HG03354 (cell line): ENCODE measurements around the gene CELF5.
"Not testable (repeated sequence)": the region's sequence is repeated elsewhere in the genome, so short reads cannot be mapped to it uniquely, and the experiment has no call there.

Experiments
- ATAC-seq: cut with Tn5 transposase; IDR thresholded peaks from one replicate; pipeline ENCODE4 v1.9.1; 2021; ENCODE audit warnings: mild to moderate bottlenecking; ENCODE audit not compliant: unreplicated experiment, poor library complexity, severe bottlenecking

The CELF5 gene

DNA sequence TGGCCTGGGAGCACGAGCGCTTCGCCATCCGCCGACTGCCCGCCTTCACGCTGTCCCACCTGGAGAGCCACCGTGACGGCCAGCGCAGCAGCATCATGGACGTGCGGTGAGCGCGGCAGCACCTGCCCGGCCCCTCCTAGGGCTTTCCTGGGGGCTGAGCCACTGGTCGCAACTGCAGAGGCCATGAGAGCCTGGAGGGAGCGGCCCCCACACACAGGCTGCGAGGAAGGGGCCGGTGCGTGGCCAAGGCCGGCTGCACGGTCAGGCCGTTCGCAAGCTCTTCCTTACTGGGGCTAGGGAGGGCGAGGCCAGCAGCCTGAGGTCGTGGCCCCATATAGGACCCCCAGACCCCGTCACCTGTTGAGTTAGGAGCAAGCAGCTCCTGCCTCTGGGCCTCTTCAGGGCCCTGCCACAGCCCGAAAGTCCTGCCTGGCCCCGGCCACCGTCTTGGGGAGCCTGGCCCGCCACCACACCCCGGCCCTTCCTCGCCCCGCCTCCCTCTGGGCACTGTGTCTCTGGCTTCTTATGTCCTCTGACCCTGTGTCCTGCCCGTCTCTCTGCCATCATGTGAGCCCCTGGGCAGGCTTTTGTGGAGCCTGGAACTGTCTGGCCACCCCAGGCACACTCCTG lies 19.7 kb upstream of the CELF5 start:
- ATAC-seq, result no peak

DNA sequence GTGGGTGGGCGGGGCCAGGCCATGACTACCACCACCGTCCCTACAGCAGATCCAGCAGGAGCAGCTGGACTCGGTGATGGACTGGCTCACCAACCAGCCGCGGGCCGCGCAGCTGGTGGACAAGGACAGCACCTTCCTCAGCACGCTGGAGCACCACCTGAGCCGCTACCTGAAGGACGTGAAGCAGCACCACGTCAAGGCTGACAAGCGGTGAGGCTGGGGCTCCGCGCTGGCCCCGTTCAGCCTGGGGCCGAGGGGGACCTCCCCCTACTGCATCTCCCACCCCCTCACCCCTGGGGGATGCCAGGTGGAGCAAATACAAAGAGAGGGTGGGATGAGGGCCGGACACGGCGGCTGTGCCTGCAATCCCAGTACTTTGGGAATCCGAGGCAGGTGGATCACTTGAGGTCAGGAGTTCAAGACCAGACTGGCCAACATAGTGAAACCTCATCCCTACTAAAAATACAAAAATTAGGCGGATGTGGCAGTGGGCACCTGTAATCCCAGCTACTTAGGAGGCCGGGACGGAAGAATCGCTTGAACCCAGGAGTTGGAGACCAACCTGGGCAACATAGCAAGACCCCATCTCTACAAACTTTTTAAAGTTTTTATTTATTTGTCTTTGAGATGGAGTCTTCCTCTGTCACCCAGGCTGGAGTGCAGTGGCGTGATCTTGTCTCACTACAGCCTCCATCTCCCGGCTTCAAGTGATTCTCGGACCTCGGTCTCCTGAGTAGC lies 18.1 kb upstream of the CELF5 start:
- no peak for ATAC-seq

DNA sequence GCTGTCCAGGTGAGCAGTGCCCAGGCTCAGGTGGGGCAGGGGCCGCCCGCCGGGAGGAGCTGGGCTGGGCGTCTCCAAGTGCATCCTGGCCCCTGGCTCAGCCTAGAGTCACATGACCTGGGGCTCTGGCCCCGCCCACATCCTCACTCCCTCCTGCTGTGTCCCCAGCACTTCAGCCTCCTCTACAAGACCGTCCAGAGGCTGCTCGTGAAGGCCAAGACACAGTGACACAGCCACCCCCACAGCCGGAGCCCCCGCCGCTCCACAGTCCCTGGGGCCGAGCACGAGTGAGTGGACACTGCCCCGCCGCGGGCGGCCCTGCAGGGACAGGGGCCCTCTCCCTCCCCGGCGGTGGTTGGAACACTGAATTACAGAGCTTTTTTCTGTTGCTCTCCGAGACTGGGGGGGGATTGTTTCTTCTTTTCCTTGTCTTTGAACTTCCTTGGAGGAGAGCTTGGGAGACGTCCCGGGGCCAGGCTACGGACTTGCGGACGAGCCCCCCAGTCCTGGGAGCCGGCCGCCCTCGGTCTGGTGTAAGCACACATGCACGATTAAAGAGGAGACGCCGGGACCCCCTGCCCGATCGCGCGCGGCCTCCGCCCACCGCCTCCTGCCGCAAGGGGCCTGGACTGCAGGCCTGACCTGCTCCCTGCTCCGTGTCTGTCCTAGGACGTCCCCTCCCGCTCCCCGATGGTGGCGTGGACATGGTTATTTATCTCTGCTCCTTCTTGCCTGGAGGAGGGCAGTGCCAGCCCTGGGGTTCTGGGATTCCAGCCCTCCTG lies 16.8 kb upstream of the CELF5 start:
- ATAC-seq, result no peak

DNA sequence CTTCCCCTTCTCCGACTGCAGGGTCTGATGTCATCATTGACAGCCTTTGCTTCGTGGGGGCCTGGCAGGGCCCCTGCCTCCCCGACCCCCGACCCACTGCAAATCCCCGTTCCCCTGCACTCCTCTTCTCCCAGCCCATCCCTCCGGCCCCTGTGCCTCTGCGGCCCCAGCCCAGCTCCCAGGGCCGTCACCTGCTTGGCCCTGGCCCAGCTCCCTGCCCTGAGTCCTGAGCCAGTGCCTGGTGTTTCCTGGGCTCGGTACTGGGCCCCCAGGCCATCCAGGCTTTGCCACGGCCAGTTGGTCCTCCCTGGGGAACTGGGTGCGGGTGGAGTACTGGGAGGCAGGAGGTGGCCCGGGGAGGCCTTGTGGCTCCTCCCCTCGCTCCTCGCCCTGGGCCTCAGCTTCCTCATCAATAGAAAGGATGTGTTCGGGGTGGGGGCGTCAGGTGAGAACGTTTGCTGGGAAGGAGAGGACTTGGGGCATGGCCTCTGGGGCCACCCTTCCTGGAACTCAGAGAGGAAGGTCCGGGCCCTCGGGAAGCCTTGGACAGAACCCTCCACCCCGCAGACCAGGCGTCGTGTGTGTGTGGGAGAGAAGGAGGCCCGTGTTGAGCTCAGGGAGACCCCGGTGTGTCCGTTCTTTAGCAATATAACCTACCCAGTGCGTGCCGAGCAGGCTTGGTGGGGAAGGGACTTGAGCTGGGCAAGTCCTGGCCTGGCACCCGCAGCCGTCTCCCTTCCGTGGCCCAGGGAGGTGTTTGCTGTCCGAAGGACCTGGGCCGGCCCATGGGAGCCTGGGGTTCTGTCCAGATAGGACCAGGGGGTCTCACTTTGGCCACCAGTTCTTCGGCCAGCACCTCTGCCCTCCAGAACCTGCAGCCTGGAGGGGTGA lies 15.9 kb upstream of the CELF5 start:
- no peak for ATAC-seq

DNA sequence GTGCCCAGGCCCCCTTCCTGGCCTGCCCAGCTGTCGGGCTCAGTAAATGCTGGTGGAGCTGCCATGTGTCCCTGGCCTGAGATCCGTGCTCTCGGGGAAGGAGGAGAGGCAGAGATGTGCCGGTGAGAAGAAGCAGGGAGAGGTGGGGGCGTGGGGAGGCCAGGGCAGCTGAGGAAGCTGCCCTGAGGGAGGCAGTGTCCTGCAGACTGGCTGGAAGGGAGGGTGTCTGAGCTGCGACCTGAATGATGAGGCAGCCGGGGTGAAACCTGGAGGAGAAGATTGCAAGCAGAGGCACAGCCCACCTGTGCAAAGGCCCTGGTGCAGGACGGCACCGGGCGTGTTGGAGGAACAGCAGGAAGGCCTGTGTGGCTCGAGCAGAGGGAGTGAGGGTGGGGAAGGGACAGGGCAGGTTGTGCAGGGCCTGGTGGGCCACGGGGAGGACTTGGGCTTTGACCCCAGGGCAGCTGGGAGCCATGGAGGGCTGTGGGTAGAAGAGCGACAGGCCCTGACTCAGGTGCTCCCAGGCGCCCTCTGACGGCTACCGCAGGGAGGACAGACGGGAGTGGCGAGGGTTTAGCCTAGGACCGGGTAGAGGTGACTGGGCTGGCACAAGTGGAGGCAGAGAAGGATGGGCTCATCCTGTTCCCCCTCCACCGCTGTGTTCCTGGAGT lies 14.0 kb upstream of the CELF5 start:
- ATAC-seq, result no peak

DNA sequence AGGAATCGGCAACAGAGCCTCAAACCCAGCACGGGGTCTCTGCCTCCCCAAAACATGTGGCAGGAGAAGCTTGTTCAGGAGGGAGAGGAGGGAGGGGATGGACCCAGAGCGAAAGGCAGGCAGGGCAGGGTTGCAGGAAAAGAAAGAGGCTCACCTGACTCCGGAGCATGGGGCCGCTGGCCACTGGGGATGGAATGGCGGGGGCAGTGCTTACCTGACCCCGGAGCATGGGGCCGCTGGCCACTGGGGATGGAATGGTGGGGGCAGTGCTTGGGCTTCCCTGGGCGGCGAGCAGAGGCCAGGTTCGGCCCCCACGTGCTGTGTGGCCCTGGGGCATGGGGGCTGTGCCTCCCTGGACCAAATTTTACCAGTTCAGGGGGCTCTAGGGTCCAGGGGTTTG lies 13.3 kb upstream of the CELF5 start:
- no peak for ATAC-seq

DNA sequence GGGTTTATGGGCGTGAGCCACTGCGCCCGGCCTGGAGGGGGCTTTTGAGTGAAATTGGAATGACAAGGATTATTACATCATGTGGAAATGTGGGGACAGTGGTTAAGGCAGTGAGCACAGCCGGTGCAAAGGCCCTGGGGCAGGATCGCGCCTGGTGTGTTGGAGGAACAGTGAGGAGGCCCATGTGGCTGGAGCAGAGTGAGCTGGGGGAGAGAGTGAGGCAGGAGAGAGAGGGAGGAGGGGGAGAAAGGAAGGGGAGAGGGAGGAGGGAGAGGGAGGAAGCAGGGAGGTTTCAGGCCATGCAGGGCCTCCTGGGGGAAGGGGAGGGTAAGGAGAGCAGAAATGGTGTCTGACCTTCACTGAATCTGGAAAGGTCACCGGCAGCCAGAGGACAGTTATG lies 11.3 kb upstream of the CELF5 start:
- no peak for ATAC-seq

DNA sequence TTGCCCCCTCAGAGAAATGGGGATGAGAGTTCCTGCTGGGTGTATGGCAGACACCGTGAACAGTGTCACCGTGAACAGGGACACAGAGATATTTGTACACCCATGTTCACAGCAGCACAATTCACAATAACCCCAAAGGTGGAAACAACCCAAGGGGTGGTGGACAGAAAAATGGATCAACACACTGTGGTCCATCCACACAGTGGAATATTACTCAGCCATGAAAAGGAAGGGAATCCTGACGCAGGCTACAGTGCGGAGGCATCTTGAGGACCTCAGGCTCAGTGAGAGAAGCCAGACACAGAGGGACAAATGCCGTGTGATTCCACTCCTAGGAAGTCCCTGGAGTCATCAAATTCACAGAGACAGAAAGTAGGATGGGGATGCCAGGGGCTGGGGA lies 7.6 kb upstream of the CELF5 start:
- ATAC-seq, result no peak

DNA sequence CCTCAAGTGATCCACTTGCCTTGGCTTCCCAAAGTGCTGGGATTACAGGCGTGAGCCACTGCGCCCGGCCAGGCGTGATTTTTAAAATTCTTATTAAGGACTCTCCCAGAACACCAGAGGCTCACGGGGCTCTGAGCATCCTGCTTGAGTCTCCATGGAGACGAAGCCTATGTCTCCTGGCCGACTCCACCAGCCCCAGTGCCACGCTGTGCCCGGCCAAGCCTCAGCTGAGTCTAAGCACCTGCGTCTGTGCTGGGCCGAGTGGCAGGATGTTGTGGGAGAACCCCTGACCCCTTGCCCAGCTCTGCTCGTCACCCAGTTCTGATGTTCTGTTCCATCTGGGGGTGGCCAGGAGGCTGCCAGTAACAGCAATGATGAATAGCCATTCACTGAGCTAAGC lies 3.9 kb upstream of the CELF5 start:
- no peak for ATAC-seq

DNA sequence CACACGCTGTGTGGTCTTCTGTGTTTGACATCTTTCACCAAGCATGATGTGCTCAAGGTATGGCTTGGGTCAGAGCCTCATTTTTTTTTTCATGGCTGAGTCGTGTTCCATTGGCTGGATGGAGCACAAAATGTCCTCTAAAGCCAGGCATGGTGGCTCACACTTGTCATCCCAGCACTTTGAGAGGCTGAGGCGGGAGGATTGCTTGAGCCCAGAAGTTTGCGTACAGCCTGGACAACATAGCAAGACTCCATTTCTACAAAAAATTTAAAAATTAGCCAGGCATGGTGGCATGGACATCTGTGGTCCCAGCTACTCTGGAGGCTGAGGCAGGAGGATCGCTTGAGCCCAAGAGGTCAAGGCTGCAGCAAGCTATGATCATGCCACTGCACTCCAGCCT lies 2.9 kb upstream of the CELF5 start:
- not testable (repeated sequence) for ATAC-seq

DNA sequence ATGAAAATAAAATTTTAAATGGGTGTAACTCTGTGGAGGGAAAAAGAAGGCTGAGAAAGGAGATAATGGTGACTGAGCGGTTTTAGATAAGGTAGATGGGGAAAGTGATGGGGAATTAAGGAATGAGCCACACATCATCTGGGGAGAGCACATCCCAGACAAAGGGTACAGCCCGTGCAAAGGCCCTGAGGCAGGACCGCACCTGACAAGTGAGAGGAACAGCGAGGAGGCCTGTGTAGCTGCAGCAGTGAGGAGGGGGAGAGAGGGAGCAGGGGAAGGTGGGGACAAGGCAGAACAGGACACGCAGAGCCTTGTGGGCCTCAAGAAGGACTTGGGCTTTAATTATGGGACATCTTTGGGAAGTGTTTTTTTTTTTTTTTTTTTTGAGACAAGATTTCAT lies 1.8 kb upstream of the CELF5 start:
- ATAC-seq, result no peak

DNA sequence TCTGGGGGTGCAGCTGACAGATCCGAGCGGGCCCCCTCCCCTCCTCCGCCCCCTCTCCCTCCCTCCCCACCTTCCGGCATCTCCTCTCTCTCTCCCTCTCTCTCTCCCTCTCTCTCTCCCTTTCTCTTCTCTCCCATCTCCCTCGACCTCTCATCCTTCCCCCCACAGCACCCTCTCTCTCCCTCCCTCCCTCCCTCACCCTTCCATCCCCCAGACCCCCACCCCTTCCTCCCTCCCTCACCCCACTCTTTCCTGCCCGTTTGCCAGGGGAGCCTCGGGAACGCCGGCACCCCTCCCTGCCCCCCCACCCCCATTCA lies 666 bp downstream of the CELF5 start:
- ATAC-seq, result no peak

DNA sequence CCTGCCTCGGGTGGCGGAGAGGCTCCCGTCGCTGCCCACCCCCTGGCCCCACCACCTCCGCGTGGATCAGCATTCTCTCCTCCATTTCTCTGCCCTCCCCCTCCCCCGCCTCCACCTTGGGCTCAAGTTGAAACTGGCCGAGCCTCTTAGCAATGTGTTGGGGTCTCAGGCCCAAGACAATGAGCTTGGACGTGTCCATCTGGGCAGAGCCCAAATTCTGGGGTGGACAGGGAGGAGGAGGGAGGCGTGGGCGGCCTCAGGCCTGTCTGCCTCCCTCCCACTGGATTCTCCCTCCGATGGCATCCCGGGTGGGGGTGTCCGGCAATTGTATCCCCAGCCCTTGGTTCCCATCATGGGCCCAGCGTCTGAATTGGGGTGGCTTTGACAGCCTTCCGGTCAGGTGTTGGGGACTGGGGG lies 1.2 kb downstream of the CELF5 start:
- ATAC-seq, result no peak

DNA sequence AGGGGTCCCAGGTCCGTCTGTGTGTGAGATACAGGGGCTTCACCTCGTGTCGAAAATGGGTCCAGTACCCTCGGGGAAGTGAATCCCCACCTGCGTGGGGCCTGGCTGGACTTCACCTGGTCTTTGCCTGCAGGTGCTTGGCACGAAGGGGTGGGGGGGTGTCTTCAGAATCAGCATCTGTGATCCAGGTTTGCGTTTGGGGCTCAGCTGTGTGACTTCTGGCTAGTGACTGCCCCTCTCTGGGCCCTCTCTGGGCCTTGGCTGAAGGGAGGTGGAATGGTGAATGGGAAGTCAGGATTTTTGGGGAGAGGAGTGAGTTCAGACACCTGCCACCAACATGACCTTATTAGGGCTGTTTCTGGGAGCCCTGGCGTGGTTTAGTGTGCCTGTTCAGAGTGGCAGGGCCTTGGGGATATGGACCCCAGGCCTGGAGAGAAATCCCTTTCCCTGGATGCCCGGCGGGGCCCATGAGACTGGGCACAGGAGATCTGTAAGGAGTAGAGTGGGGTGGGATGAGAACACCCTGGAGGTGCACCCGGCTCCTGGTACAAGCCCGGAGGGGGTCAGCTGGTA lies 2.7 kb downstream of the CELF5 start:
- ATAC-seq, result no peak

DNA sequence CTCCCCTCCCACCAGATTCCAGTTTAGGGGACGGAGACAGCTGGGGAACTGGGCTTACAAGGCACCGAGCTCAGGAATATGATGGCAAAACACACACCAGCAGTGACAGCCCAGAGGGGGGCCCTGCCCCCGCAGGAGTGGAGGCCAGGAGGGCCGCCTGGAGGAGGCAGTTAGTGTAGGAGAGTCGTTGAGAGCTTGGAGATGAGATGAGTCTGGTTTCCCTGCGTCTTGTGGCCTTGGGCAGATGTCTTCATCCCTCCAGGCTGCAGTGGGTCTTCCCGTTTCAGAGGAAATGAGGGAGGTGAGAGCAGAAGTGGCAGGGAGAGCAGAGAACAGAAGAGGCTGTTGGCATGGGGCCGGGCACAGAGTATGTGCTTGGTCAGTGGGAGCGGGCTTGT lies 4.9 kb downstream of the CELF5 start:
- no peak for ATAC-seq

DNA sequence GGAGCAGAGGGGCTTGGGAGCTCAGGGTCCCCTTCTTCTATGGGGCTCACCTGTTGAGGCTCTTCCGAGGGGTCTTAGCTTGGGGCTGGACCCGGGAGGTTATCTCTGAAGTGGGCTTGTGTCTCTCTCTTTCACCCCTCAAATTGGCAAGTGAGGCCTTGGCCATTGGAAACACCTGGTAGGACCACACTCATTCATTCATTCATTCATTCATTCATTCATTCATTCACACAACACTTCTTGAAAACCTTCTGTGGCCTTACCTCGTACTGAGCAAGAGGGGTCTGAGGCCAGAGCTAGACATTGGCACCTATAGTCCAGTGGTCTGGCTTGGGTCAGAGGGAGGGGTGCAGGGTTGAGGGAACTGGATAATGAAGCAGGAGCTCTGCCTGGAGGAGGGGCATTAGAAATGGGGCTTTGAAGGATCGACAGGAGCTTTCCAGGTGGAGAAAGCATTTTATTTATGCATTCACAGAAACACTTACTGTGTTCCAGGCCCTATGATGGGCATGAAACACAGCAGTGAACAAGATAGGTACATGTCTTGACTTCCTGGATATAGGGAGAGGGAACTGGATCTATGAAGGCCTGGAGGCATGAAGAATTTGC lies 5.5 kb downstream of the CELF5 start:
- no peak for ATAC-seq

DNA sequence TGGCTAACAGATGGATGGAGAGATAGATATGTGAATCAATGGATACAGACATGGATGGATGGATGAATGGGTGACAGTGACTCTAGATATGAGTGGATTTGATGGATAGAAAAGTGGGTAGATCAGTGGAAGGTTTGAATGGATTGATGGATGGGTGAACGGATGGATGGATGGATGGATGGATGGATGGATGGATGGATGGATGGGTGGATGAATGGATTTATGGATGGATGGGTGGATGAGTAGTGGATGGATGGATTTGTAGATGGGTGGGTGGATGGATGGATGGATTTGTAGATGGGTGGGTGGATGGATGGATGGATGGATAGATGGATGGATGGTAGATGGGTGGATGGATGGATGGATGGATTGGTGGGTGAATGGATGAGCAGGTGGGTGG lies 6.8 kb downstream of the CELF5 start:
- no peak for ATAC-seq

DNA sequence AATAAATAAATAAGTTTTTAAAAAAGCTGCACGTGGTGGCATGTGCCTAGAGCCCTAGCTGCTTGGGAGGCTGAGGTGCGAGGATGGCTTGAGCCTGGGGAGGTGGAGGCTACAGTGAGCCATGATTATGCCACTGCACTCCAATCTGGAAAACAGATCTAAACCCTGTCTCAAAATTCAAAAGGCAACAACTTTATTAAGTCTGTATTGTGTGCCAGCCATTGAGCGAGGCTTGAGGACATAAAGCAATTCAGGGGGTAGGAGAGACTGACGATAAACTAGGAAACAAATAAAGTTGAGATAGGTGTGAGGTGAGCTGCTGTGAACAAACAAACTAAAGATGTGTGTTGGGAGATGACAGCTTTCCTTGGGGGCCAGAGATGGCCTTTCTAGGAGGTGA lies 8.7 kb downstream of the CELF5 start:
- no peak for ATAC-seq

DNA sequence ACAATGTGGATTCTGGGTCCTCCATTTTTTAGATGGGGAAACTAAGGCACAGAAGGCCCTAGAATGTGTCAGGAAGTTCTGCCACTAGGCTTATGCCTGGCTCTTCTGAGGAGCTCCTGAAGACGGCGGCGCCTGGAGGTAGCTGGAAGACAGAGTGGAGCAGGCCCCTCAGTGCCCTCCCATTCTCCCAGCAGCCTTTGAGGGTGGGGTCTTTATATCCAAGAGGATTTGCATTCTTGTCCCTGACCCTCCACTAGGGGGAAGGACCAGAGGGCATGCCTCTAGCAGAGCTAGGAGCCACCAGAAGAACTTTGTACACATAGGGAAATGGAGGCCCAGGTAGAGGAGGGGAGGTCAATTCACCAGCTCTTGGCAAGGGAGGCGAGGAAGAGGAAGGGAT lies 9.4 kb downstream of the CELF5 start:
- no peak for ATAC-seq
